Measurements from ENCODE around the gene CFAP298.
"Not testable (repeated sequence)": the region's sequence is repeated elsewhere in the genome, so short reads cannot be mapped to it uniquely, and the experiment has no call there.

CFAP298 gene

GRCh38 chr21:32618218-32618617, 6.0 kb upstream of the CFAP298 start:
- not testable (repeated sequence) for H3K4me1 ChIP-seq (ENCODE audit: control insufficient read depth, insufficient read depth, low read length, unreplicated experiment); H2AFZ ChIP-seq (ENCODE audit: low read length, unreplicated experiment); H3K4me3 ChIP-seq (ENCODE audit: low read depth, low read length)

GRCh38 chr21:32613436-32614043, 1.4 kb upstream of the CFAP298 start:
- Histone ChIP-seq H2AFZ (ENCODE audit: low read length, unreplicated experiment) (no peak overlapping the region), H3K79me2 (ENCODE audit: control insufficient read depth, insufficient read depth, low read length, unreplicated experiment) (peaks cover 20% of the 10 kb centered on the region), H3K4me1 (ENCODE audit: control insufficient read depth, insufficient read depth, low read length, unreplicated experiment) (peaks cover 7% of the 10 kb centered on the region), H3K27me3 (ENCODE audit: insufficient read depth, low read length) (no peaks in the 10 kb centered on the region), H3K36me3 (ENCODE audit: insufficient read depth, low read length) (0 out of 2 replicates have a peak, but pooled peaks cover 3% of the 10 kb centered on the region), H3K27ac (ENCODE audit: low read depth, low read length) (peak overlapping the region; percentile 95; the same call in 1 of the 2 replicates), H3K4me3 (ENCODE audit: low read depth, low read length) (peak overlapping the region; percentile 90)

More at GRCh38 chr21:32618218-32618617, 6.0 kb upstream of the CFAP298 start:
- not testable (repeated sequence) for H3K36me3 ChIP-seq (ENCODE audit: insufficient read depth, low read length); H3K27ac ChIP-seq (ENCODE audit: low read depth, low read length); H3K79me2 ChIP-seq (ENCODE audit: control insufficient read depth, insufficient read depth, low read length, unreplicated experiment)
- peaks cover 12% of the 10 kb centered on the region for H3K27me3 ChIP-seq (ENCODE audit: insufficient read depth, low read length)

GRCh38 chr21:32612999-32613337, 791 bp upstream of the CFAP298 start:
- Histone ChIP-seq H3K4me1 (ENCODE audit: control insufficient read depth, insufficient read depth, low read length, unreplicated experiment) (peaks cover 7% of the 10 kb centered on the region), H3K79me2 (ENCODE audit: control insufficient read depth, insufficient read depth, low read length, unreplicated experiment) (peaks cover 20% of the 10 kb centered on the region), H3K27me3 (ENCODE audit: insufficient read depth, low read length) (no peaks in the 10 kb centered on the region), H3K4me3 (ENCODE audit: low read depth, low read length) (peak overlapping the region; percentile 90), H3K27ac (ENCODE audit: low read depth, low read length) (peak overlapping the region; percentile 95), H3K36me3 (ENCODE audit: insufficient read depth, low read length) (0 out of 2 replicates have a peak, but pooled peaks cover 3% of the 10 kb centered on the region), H2AFZ (ENCODE audit: low read length, unreplicated experiment) (peak overlapping the region; percentile 92)

GRCh38 chr21:32611471-32611997, 643 bp downstream of the CFAP298 start:
- no peaks in the 10 kb centered on the region for H3K27me3 ChIP-seq (ENCODE audit: insufficient read depth, low read length)
- H2AFZ ChIP-seq (ENCODE audit: low read length, unreplicated experiment), result peak overlapping the region; percentile 52
- H3K79me2 ChIP-seq (ENCODE audit: control insufficient read depth, insufficient read depth, low read length, unreplicated experiment), result peaks cover 20% of the 10 kb centered on the region
- H3K4me1 ChIP-seq (ENCODE audit: control insufficient read depth, insufficient read depth, low read length, unreplicated experiment), result peaks cover 7% of the 10 kb centered on the region
- H3K27ac ChIP-seq (ENCODE audit: low read depth, low read length), result peak overlapping the region; percentile 95
- H3K36me3 ChIP-seq (ENCODE audit: insufficient read depth, low read length), result peaks cover 8% of the 10 kb centered on the region; the same call in 1 of the 2 replicates
- peak overlapping the region; percentile 90 for H3K4me3 ChIP-seq (ENCODE audit: low read depth, low read length)

GRCh38 chr21:32610940-32611339, 1.2 kb downstream of the CFAP298 start:
- not testable (repeated sequence) for H2AFZ ChIP-seq (ENCODE audit: low read length, unreplicated experiment); H3K27me3 ChIP-seq (ENCODE audit: insufficient read depth, low read length); H3K4me1 ChIP-seq (ENCODE audit: control insufficient read depth, insufficient read depth, low read length, unreplicated experiment); H3K27ac ChIP-seq (ENCODE audit: low read depth, low read length); H3K36me3 ChIP-seq (ENCODE audit: insufficient read depth, low read length)
- Histone ChIP-seq H3K79me2 (ENCODE audit: control insufficient read depth, insufficient read depth, low read length, unreplicated experiment) (peaks cover 20% of the 10 kb centered on the region), H3K4me3 (ENCODE audit: low read depth, low read length) (peak overlapping the region; percentile 65)

- Histone ChIP-seq H3K4me1 (ENCODE audit: control insufficient read depth, insufficient read depth, low read length, unreplicated experiment) (peaks cover 7% of the 10 kb centered on the region), H2AFZ (ENCODE audit: low read length, unreplicated experiment) (no peak overlapping the region), H3K27me3 (ENCODE audit: insufficient read depth, low read length) (no peaks in the 10 kb centered on the region), H3K27ac (ENCODE audit: low read depth, low read length) (no peak overlapping the region), H3K79me2 (ENCODE audit: control insufficient read depth, insufficient read depth, low read length, unreplicated experiment) (peaks cover 20% of the 10 kb centered on the region), H3K4me3 (ENCODE audit: low read depth, low read length) (no peak overlapping the region), H3K36me3 (ENCODE audit: insufficient read depth, low read length) (peaks cover 8% of the 10 kb centered on the region; the same call in 1 of the 2 replicates)
These were observed 3.3 kb downstream of the CFAP298 start for GRCh38 chr21:32608851-32609250.

- Histone ChIP-seq H3K4me1 (ENCODE audit: control insufficient read depth, insufficient read depth, low read length, unreplicated experiment) (peaks cover 2% of the 10 kb centered on the region), H3K27me3 (ENCODE audit: insufficient read depth, low read length) (no peaks in the 10 kb centered on the region), H2AFZ (ENCODE audit: low read length, unreplicated experiment) (no peak overlapping the region), H3K4me3 (ENCODE audit: low read depth, low read length) (no peak overlapping the region), H3K79me2 (ENCODE audit: control insufficient read depth, insufficient read depth, low read length, unreplicated experiment) (peaks cover 9% of the 10 kb centered on the region), H3K36me3 (ENCODE audit: insufficient read depth, low read length) (peaks cover 8% of the 10 kb centered on the region; the same call in 1 of the 2 replicates), H3K27ac (ENCODE audit: low read depth, low read length) (no peak overlapping the region)
These were observed 6.7 kb downstream of the CFAP298 start for GRCh38 chr21:32605469-32605868.

- H3K27ac ChIP-seq (ENCODE audit: low read depth, low read length), result no peak overlapping the region
- no peaks in the 10 kb centered on the region for H3K79me2 ChIP-seq (ENCODE audit: control insufficient read depth, insufficient read depth, low read length, unreplicated experiment)
- H2AFZ ChIP-seq (ENCODE audit: low read length, unreplicated experiment), result no peak overlapping the region
- no peaks in the 10 kb centered on the region for H3K27me3 ChIP-seq (ENCODE audit: insufficient read depth, low read length)
- H3K4me3 ChIP-seq (ENCODE audit: low read depth, low read length), result no peak overlapping the region
- peaks cover 8% of the 10 kb centered on the region; the same call in 1 of the 2 replicates for H3K36me3 ChIP-seq (ENCODE audit: insufficient read depth, low read length)
- H3K4me1 ChIP-seq (ENCODE audit: control insufficient read depth, insufficient read depth, low read length, unreplicated experiment), result no peaks in the 10 kb centered on the region
These were observed 7.7 kb downstream of the CFAP298 start for GRCh38 chr21:32604464-32604863.

- Histone ChIP-seq H3K27me3 (ENCODE audit: insufficient read depth, low read length) (no peaks in the 10 kb centered on the region), H3K4me3 (ENCODE audit: low read depth, low read length) (no peak overlapping the region), H3K27ac (ENCODE audit: low read depth, low read length) (no peak overlapping the region), H2AFZ (ENCODE audit: low read length, unreplicated experiment) (no peak overlapping the region), H3K36me3 (ENCODE audit: insufficient read depth, low read length) (peaks cover 5% of the 10 kb centered on the region; the same call in 1 of the 2 replicates), H3K4me1 (ENCODE audit: control insufficient read depth, insufficient read depth, low read length, unreplicated experiment) (no peaks in the 10 kb centered on the region), H3K79me2 (ENCODE audit: control insufficient read depth, insufficient read depth, low read length, unreplicated experiment) (no peaks in the 10 kb centered on the region)
These were observed 9.0 kb downstream of the CFAP298 start for GRCh38 chr21:32603131-32603530.

GRCh38 chr21:32602099-32602498, 10.1 kb downstream of the CFAP298 start:
- peaks cover 5% of the 10 kb centered on the region for H3K4me1 ChIP-seq (ENCODE audit: control insufficient read depth, insufficient read depth, low read length, unreplicated experiment)
- H3K4me3 ChIP-seq (ENCODE audit: low read depth, low read length), result no peak overlapping the region
- H3K79me2 ChIP-seq (ENCODE audit: control insufficient read depth, insufficient read depth, low read length, unreplicated experiment), result no peaks in the 10 kb centered on the region
- H3K36me3 ChIP-seq (ENCODE audit: insufficient read depth, low read length), result peaks cover 5% of the 10 kb centered on the region; the same call in 1 of the 2 replicates
- no peak overlapping the region for H2AFZ ChIP-seq (ENCODE audit: low read length, unreplicated experiment)
- no peak overlapping the region for H3K27ac ChIP-seq (ENCODE audit: low read depth, low read length)
- H3K27me3 ChIP-seq (ENCODE audit: insufficient read depth, low read length), result no peaks in the 10 kb centered on the region

GRCh38 chr21:32599526-32599925, 12.7 kb downstream of the CFAP298 start:
- no peaks in the 10 kb centered on the region for H3K27me3 ChIP-seq (ENCODE audit: insufficient read depth, low read length)
- peaks cover 10% of the 10 kb centered on the region for H3K4me1 ChIP-seq (ENCODE audit: control insufficient read depth, insufficient read depth, low read length, unreplicated experiment)
- no peak overlapping the region for H3K27ac ChIP-seq (ENCODE audit: low read depth, low read length)
- no peaks in the 10 kb centered on the region for H3K79me2 ChIP-seq (ENCODE audit: control insufficient read depth, insufficient read depth, low read length, unreplicated experiment)
- H3K36me3 ChIP-seq (ENCODE audit: insufficient read depth, low read length), result no peaks in the 10 kb centered on the region
- H2AFZ ChIP-seq (ENCODE audit: low read length, unreplicated experiment), result no peak overlapping the region
- no peak overlapping the region for H3K4me3 ChIP-seq (ENCODE audit: low read depth, low read length)

Measured in ACC112 (cell line).